T-cell (primary cell): ENCODE data around the gene PTBP1. TPM values are rescaled to one million over a fixed set of nuclear protein-coding genes. Genes with fewer than 3 reads are reported as not detected.

ENCODE experiments used
- ATAC-seq, 4 experiments: fragments of 200-7000 bp in 3 of 4; fragments of 150-1000 bp in 1 of 4; cut with Tn5 transposase; replicated peaks in 1 of 4; 1 replicate in 3 of 4; 2 replicates in 1 of 4; pipeline ENCODE4 v1.10.0; 2021; ENCODE audit warnings: moderate library complexity in 3 of 4, mild to moderate bottlenecking in 2 of 4, moderate number of reproducible peaks in 1 of 4
- CTCF ChIA-PET, 2 donors: fragments of 300-600 bp; sonication (Branson Sonifier 250); formaldehyde crosslinking; loops; one replicate each; lab custom pipeline; 2022; ENCODE audit warnings: antibody characterized with exemption in 2 of 2; lab: Charles Lee
- POLR2A ChIA-PET, 2 donors: fragments of 300-600 bp; sonication (Branson Sonifier 250); formaldehyde crosslinking; loops; one replicate each; lab custom pipeline; 2022; ENCODE audit warnings: antibody characterized with exemption in 2 of 2; lab: Charles Lee
- DNase-seq, 35 experiments: peaks; one replicate each; pipeline versions ENCODE4 v3.0.0 to v3.0.0-alpha.2; 2013 to 2023
- H3K27ac ChIP-seq: one replicate; pipeline ENCODE4 v1.5.1; 2013; ENCODE audit warnings: low read length
- H3K27me3 ChIP-seq, 2 experiments: replicated peaks in 1 of 2; 1 replicate in 1 of 2; 2 replicates in 1 of 2; pipeline versions ENCODE4 v1.6.1 to v1.7.0; 2013; ENCODE audit warnings: low read length in 1 of 2, mixed read lengths in 1 of 2; ENCODE audit not compliant: control insufficient read depth in 2 of 2, insufficient read depth in 2 of 2; ENCODE audit errors: extremely low read depth in 1 of 2
- H3K36me3 ChIP-seq, 2 donors: 1 replicate in 1 of 2; 2 replicates in 1 of 2; pipeline versions ENCODE4 v1.6.1 to v1.7.0; 2013; ENCODE audit warnings: low read length in 1 of 2; ENCODE audit not compliant: control insufficient read depth in 2 of 2, insufficient read depth in 1 of 2; ENCODE audit errors: extremely low read depth in 1 of 2
- H3K4me1 ChIP-seq, 2 experiments: 1 replicate in 1 of 2; 2 replicates in 1 of 2; pipeline versions ENCODE4 v1.6.1 to v1.7.0; 2013; ENCODE audit warnings: low read length in 2 of 2, mixed read lengths in 1 of 2; ENCODE audit not compliant: insufficient read depth in 2 of 2, control insufficient read depth in 1 of 2; ENCODE audit errors: extremely low read depth in 1 of 2
- H3K4me3 ChIP-seq, 2 donors: 1 replicate in 1 of 2; 2 replicates in 1 of 2; pipeline versions ENCODE4 v1.5.1 to v1.7.0; 2013; ENCODE audit warnings: mild to moderate bottlenecking in 2 of 2, low read length in 1 of 2, moderate library complexity in 1 of 2; ENCODE audit not compliant: control insufficient read depth in 1 of 2; ENCODE audit errors: extremely low read depth in 1 of 2
- H3K9me3 ChIP-seq: 2 replicates; pipeline ENCODE4 v1.7.0; 2013
- H3K27ac Mint-ChIP-seq, 2 donors: one replicate each; pipeline ENCODE4 v1.8.0; 2020 to 2021; ENCODE audit warnings: mild to moderate bottlenecking in 2 of 2, mixed read lengths in 2 of 2
- H3K27me3 Mint-ChIP-seq, 2 donors: one replicate each; pipeline ENCODE4 v1.8.0; 2021 to 2022; ENCODE audit warnings: mixed read lengths in 2 of 2
- H3K36me3 Mint-ChIP-seq: one replicate; pipeline ENCODE4 v1.8.0; 2021; ENCODE audit warnings: mixed read lengths
- H3K4me1 Mint-ChIP-seq, 3 donors: one replicate each; pipeline ENCODE4 v1.8.0; 2020 to 2022; ENCODE audit warnings: mixed read lengths in 3 of 3, mild to moderate bottlenecking in 1 of 3
- H3K4me3 Mint-ChIP-seq, 3 donors: one replicate each; pipeline ENCODE4 v1.8.0; 2020 to 2022; ENCODE audit warnings: mild to moderate bottlenecking in 3 of 3, mixed read lengths in 3 of 3, moderate library complexity in 3 of 3
- H3K9me3 Mint-ChIP-seq, 3 donors: one replicate each; pipeline ENCODE4 v1.8.0; 2020 to 2022; ENCODE audit warnings: mixed read lengths in 3 of 3
- WGBS: methylation state at CpG from one replicate; pipeline ENCODE4 v1.1.5; 2013; ENCODE audit warnings: missing lambda C conversion rate; ENCODE audit not compliant: insufficient coverage; 5-methylcytosine and 5-hydroxymethylcytosine counted together
- total RNA-seq, 35 experiments: library from RNA in 6 of 35; stranded (reverse) in 6 of 35; fragments of 120-200 nt in 1 of 35; gene quantifications; one replicate each; pipeline versions ENCODE4 v1.2.1 to v1.2.4 and lab custom pipeline; 2013 to 2026

PTBP1 gene
- total RNA-seq, 5 donors from 2014 or later (not counting 1 experiment from before 2014, with no cell fraction given): 307 to 343 (median 316) TPM

GRCh38 chr19:812049-812746 lies 14.9 kb downstream of the PTBP1 start:
- Histone ChIP-seq H3K36me3 (peaks cover 46 to 48% of the 10 kb centered on the region in 2 donors), H3K27ac (no peak overlapping the region), H3K9me3 (no peaks in the 10 kb centered on the region), H3K4me1 (no peaks in the 10 kb centered on the region), H3K4me3 (no peak overlapping the region), H3K27me3 (no peaks in the 10 kb centered on the region)
- Mint-ChIP-seq H3K4me1 (peaks cover 7 to 14% (median 7%) of the 10 kb centered on the region in 3 donors), H3K27ac (no peak overlapping the region), H3K4me3 (no peak overlapping the region), H3K9me3 (no peaks in the 10 kb centered on the region), H3K36me3 (peaks cover 22% of the 10 kb centered on the region), H3K27me3 (no peaks in the 10 kb centered on the region)
- WGBS: 96% methylated on average over 52 of the region's 80 CpGs
- DNase-seq (no peak), ATAC-seq (peak in 1 of 4 experiments; percentile 1)
- ChIA-PET POLR2A (no interaction called here), CTCF (no interaction called here)

- H3K27me3 ChIP-seq: no peaks in the 10 kb centered on the region
- peaks cover under 1 to 9% (median 1%) of the 10 kb centered on the region in 3 donors for H3K4me1 Mint-ChIP-seq
- no peaks in the 10 kb centered on the region for H3K27me3 Mint-ChIP-seq
- no peak overlapping the region for H3K4me3 ChIP-seq
- no peaks in the 10 kb centered on the region for H3K4me1 ChIP-seq
- H3K9me3 Mint-ChIP-seq: no peaks in the 10 kb centered on the region
- no peak overlapping the region for H3K4me3 Mint-ChIP-seq
- 96% methylated on average over 67 of the region's 72 CpGs for WGBS
- H3K36me3 Mint-ChIP-seq: peaks cover 17% of the 10 kb centered on the region
- ChIA-PET CTCF (no interaction called here), POLR2A (no interaction called here)
- DNase-seq: no peak
- H3K27ac ChIP-seq: no peak overlapping the region
- H3K27ac Mint-ChIP-seq: no peak overlapping the region
- no peaks in the 10 kb centered on the region for H3K9me3 ChIP-seq
- ATAC-seq: peak in 1 of 4 experiments; percentile 4
- peaks cover 43 to 44% of the 10 kb centered on the region in 2 donors for H3K36me3 ChIP-seq
Observed at GRCh38 chr19:812747-813218, 15.5 kb downstream of the PTBP1 start.

DNA sequence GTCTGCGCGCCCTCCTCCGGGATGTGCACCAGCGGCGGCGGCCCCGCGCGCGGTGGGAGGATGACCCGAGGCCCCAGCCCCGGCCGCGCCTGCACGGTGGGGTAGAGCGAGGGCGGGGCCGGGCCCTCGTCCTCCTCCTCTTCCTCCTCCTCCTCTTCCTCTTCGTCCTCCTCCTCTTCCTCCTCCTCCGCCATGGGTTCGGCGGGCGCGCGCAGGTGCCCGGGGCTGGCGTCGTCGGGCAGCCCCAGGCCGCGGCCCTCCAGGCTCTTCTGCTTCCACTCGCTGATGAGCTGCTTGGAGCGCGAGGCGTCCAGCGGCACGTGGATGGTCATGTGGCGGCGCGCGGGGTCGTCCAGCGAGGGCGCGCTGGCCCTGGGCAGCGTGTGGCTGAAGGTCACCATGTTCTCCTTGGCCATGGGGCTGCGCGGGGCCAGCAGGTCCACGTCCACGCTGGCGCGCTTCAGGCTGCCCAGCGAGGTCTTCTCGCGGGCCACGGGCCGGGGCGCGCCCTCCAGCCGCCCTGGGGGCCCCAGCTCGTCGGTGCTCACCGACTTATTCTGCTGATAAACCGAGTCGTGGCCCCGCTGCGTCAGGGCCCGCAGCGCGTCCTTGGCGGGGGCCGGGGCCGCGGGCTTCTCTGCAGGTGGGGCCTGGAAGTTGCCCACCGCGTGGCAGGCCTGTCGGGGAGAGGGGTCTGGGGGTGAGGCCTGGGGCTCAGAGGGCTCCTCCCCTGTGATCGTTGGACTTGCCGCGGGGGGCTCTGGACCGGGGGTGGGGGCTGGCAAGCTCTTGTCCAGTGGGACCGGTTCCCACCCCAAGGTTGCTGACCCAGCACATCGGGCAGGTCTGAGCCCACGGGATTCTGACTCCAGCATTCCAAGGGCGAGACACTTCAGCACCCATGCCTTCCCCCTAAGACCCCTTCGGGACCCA lies 16.2 kb downstream of the PTBP1 start:
- ATAC-seq (peak in 1 of 4 experiments; percentile 19), DNase-seq (no peak)
- peaks cover 14% of the 10 kb centered on the region for H3K36me3 Mint-ChIP-seq
- ChIA-PET CTCF (no interaction called here), POLR2A (no interaction called here)
- Histone ChIP-seq H3K36me3 (peaks cover 36 to 40% of the 10 kb centered on the region in 2 donors), H3K4me1 (no peaks in the 10 kb centered on the region), H3K27me3 (no peaks in the 10 kb centered on the region), H3K4me3 (no peak overlapping the region), H3K27ac (no peak overlapping the region), H3K9me3 (no peaks in the 10 kb centered on the region)
- no peaks in the 10 kb centered on the region for H3K9me3 Mint-ChIP-seq
- H3K4me3 Mint-ChIP-seq: no peak overlapping the region
- H3K27me3 Mint-ChIP-seq: no peaks in the 10 kb centered on the region
- H3K4me1 Mint-ChIP-seq: peaks cover 0 to 7% (median 0%) of the 10 kb centered on the region in 3 donors
- no peak overlapping the region for H3K27ac Mint-ChIP-seq
- WGBS: 95% methylated on average over 72 of the region's 87 CpGs

GRCh38 chr19:814152-815078 lies 17.2 kb downstream of the PTBP1 start:
- H3K27me3 Mint-ChIP-seq: no peaks in the 10 kb centered on the region
- peaks cover 27 to 39% of the 10 kb centered on the region in 2 donors for H3K36me3 ChIP-seq
- no peak overlapping the region for H3K27ac Mint-ChIP-seq
- H3K27ac ChIP-seq: no peak overlapping the region
- H3K4me1 Mint-ChIP-seq: peaks cover 0 to 7% (median 0%) of the 10 kb centered on the region in 3 donors
- no peak overlapping the region for H3K4me3 ChIP-seq
- H3K4me1 ChIP-seq: no peaks in the 10 kb centered on the region
- DNase-seq (no peak), ATAC-seq (peak in 2 of 4 experiments; percentile 7 to 12)
- no peaks in the 10 kb centered on the region for H3K9me3 Mint-ChIP-seq
- CTCF ChIA-PET: no interaction called here
- no peak overlapping the region for H3K4me3 Mint-ChIP-seq
- POLR2A ChIA-PET: no interaction called here
- H3K27me3 ChIP-seq: no peaks in the 10 kb centered on the region
- WGBS: 93% methylated on average over 45 of the region's 49 CpGs
- H3K36me3 Mint-ChIP-seq: peaks cover 14% of the 10 kb centered on the region
- H3K9me3 ChIP-seq: no peaks in the 10 kb centered on the region

GRCh38 chr19:815079-815774 lies 18.0 kb downstream of the PTBP1 start:
- no peak overlapping the region for H3K27ac ChIP-seq
- ChIA-PET POLR2A (no interaction called here), CTCF (no interaction called here)
- peaks cover 0 to 7% (median 0%) of the 10 kb centered on the region in 3 donors for H3K4me1 Mint-ChIP-seq
- no peaks in the 10 kb centered on the region for H3K27me3 Mint-ChIP-seq
- no peaks in the 10 kb centered on the region for H3K4me1 ChIP-seq
- H3K36me3 ChIP-seq: peaks cover 19 to 31% of the 10 kb centered on the region in 2 donors
- 96% methylated on average over 36 of the region's 47 CpGs for WGBS
- DNase-seq: no peak
- H3K4me3 ChIP-seq: no peak overlapping the region
- H3K27ac Mint-ChIP-seq: no peak overlapping the region
- H3K9me3 ChIP-seq: no peaks in the 10 kb centered on the region
- H3K9me3 Mint-ChIP-seq: no peaks in the 10 kb centered on the region
- no peak overlapping the region for H3K4me3 Mint-ChIP-seq
- peak in 3 of 4 experiments; percentile 13 to 21 (median 19) for ATAC-seq
- no peaks in the 10 kb centered on the region for H3K27me3 ChIP-seq
- peaks cover 14% of the 10 kb centered on the region for H3K36me3 Mint-ChIP-seq
